GM12891 (cell line): ENCODE measurements around the gene NMNAT2.

Experiments
- POLR2A ChIP-seq: IDR thresholded peaks from 2 replicates; pipeline ENCODE4 v1.6.1; 2011; ENCODE audit warnings: low read depth, low read length, control low read depth
- POLR2AphosphoS5 ChIP-seq: IDR thresholded peaks from 2 replicates; pipeline ENCODE4 v1.6.1; 2011; ENCODE audit warnings: low read depth, low read length, control low read depth
- SPI1 ChIP-seq: IDR thresholded peaks from 2 replicates; pipeline ENCODE4 v1.6.1; 2011; ENCODE audit warnings: low read depth, low read length, control low read depth
- TAF1 ChIP-seq: IDR thresholded peaks from 2 replicates; pipeline ENCODE4 v1.6.1; 2011; ENCODE audit warnings: low read depth, low read length, control low read depth

GRCh38 chr1:183304440-183305107 lies 113.6 kb downstream of the NMNAT2 start:
- TF ChIP-seq POLR2AphosphoS5 (no peak), POLR2A (no peak), TAF1 (no peak), SPI1 (no peak)
